Mesothelial cell of epicardium (in vitro differentiated cells): Measurements from ENCODE around the gene ZNF408. TPM values are rescaled to one million over a fixed set of nuclear protein-coding genes. Genes with fewer than 3 reads are reported as not detected.

Source experiments
- DNase-seq, 2 experiments: peaks; one replicate each; pipeline ENCODE4 v3.0.0; 2021; ENCODE audit warnings: low spot score in 2 of 2; ENCODE audit not compliant: unreplicated experiment in 2 of 2
- H3K27ac Mint-ChIP-seq: 2 replicates; pipeline ENCODE4 v1.8.0; 2021; ENCODE audit warnings: mixed read lengths
- H3K27me3 Mint-ChIP-seq: 2 replicates; pipeline ENCODE4 v1.8.0; 2021; ENCODE audit warnings: low read depth, mixed read lengths
- H3K36me3 Mint-ChIP-seq: 2 replicates; pipeline ENCODE4 v1.8.0; 2021; ENCODE audit warnings: mixed read lengths
- H3K4me1 Mint-ChIP-seq: 2 replicates; pipeline ENCODE4 v1.8.0; 2021; ENCODE audit warnings: mixed read lengths
- H3K4me3 Mint-ChIP-seq: 2 replicates; pipeline ENCODE4 v1.8.0; 2021; ENCODE audit warnings: mild to moderate bottlenecking, moderate library complexity, mixed read lengths
- H3K9me3 Mint-ChIP-seq: 2 replicates; pipeline ENCODE4 v1.8.0; 2021; ENCODE audit warnings: mixed read lengths
- CTCF ChIP-seq: fragments of 200-600 bp; sonication (generic); IDR thresholded peaks from one replicate; pipeline ENCODE4 v1.5.0; 2021; ENCODE audit warnings: antibody characterized with exemption; ENCODE audit not compliant: unreplicated experiment
- total RNA-seq: library from RNA; stranded (reverse); gene quantifications from 3 replicates; pipeline ENCODE4 v1.2.1, GENCODE V29; 2021

The ZNF408 gene
- total RNA-seq, 1 donor from 2014 or later: 16.2 TPM

GRCh38 chr11:46672381-46672839 is 28.4 kb upstream of the ZNF408 start:
- Mint-ChIP-seq H3K9me3 (no peaks in the 10 kb centered on the region), H3K4me1 (peaks cover 25% of the 10 kb centered on the region), H3K27me3 (no peaks in the 10 kb centered on the region), H3K4me3 (no peak overlapping the region), H3K27ac (no peak overlapping the region), H3K36me3 (peaks cover 34% of the 10 kb centered on the region)
- TF ChIP-seq CTCF: no peak
- no peak for DNase-seq

- H3K4me1 Mint-ChIP-seq: peaks cover 25% of the 10 kb centered on the region
- H3K4me3 Mint-ChIP-seq: no peak overlapping the region
- peak overlapping the region; percentile 92 for H3K27ac Mint-ChIP-seq
- H3K9me3 Mint-ChIP-seq: no peaks in the 10 kb centered on the region
- H3K36me3 Mint-ChIP-seq: peaks cover 22% of the 10 kb centered on the region
- H3K27me3 Mint-ChIP-seq: no peaks in the 10 kb centered on the region
- DNase-seq: no peak
- TF ChIP-seq CTCF: no peak
Observed at GRCh38 chr11:46673713-46674462, 26.9 kb upstream of the ZNF408 start.

DNA sequence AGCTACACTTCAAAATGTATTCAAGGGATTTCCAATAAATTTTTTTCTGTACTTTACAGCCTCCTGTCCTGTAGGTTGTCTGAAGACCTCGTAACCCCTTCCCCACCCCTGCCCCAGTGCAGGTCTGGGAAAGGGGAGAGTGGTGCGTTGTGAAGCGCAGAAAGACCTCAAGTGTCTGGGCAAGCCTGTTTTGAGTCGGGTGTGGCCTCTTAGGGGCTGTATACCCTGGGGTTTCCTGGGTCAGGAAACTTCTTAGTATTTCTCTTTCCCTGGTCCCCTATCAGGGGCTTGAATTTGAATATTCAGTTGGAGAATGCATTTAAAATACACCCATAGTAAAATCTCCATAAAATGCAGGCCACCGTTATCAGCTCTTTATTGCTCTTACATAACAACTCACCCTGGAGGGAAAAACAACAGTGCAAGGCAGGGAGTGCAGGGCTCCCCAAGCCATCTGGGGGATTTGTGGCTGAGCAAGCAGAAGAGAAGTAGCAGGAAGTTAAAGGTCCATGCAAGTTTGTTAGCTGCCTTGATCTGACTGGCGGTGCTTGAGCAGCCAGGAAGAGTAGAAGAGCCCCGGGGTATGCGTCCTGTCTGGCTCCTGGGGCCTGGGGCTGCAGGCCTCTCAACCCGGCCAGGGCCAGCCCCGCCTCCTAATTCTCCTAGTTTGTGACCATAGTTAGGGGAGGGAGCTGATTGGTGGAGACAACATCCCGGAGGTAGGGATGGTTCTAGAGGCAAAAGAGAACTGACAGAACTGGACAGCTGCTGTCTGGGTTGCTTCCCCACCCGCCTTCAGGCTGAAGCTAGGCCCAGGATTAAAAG is 26.2 kb upstream of the ZNF408 start:
- peak overlapping the region; percentile 92 for H3K27ac Mint-ChIP-seq
- TF ChIP-seq CTCF: no peak
- no peaks in the 10 kb centered on the region for H3K27me3 Mint-ChIP-seq
- H3K4me3 Mint-ChIP-seq: no peak overlapping the region
- peak in 1 of 2 experiments; percentile 43 for DNase-seq
- H3K4me1 Mint-ChIP-seq: peaks cover 20% of the 10 kb centered on the region
- peaks cover 16% of the 10 kb centered on the region for H3K36me3 Mint-ChIP-seq
- H3K9me3 Mint-ChIP-seq: no peaks in the 10 kb centered on the region

DNA sequence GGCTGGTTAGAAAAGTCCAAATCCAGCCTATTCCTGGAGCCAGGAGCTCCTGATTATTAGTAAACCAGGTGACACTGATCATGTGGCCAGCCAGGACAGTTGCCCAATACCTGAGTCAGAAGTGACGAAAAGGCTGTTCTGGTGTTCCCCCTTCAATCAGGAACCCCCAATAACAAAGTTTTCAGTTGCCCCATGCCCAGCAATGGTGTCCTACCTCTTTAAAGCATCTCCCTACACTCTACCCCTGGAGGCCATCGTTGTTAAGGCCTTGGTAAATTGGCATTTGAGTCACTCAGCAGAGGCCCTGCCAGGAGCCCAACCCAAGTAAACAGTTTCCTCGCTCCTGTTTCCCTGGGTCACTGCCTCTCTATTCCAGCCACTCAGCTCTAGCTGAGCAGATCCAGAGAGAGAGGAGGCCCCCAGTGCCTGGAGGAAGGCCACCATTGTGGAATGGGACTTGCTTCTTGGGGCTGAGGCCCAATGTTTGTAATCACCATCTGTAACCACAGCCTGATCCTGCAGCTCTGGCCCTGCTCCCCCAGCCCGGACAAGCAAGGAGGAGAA is 25.5 kb upstream of the ZNF408 start:
- Mint-ChIP-seq H3K4me1 (peaks cover 17% of the 10 kb centered on the region), H3K36me3 (peaks cover 13% of the 10 kb centered on the region), H3K27me3 (no peaks in the 10 kb centered on the region), H3K27ac (peak overlapping the region; percentile 77), H3K9me3 (no peaks in the 10 kb centered on the region), H3K4me3 (no peak overlapping the region)
- DNase-seq: no peak
- TF ChIP-seq CTCF: no peak

GRCh38 chr11:46675949-46676348 is 24.9 kb upstream of the ZNF408 start:
- Mint-ChIP-seq H3K27ac (peak overlapping the region; percentile 77), H3K4me3 (no peak overlapping the region), H3K9me3 (no peaks in the 10 kb centered on the region), H3K36me3 (peaks cover 16% of the 10 kb centered on the region), H3K27me3 (no peaks in the 10 kb centered on the region), H3K4me1 (peaks cover 17% of the 10 kb centered on the region)
- DNase-seq: no peak
- TF ChIP-seq CTCF: no peak
